ENCODE measurements around the gene PLK3.

The PLK3 gene

GRCh38 chr1:44849575-44850132, 49.5 kb downstream of the PLK3 start:
- no peak for DNase-seq

DNA sequence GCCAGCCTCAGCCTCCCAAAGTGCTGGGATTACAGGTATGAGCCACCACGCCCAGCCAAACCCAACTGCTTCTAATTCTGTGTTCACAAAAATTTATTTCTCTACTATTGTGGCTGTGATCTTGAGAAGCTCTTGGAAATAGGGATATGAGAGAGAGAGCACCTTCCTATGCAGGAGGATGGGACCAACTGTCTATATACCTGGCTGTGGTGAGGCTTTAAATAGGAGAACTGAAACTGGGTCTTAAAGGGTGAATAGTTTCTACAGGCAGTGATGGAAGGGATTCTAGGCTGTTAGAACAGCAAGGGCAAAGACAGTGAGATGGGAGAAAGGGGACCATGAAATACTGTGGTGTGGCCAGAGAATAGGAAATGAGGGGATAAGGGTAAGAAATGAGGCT, 51.1 kb downstream of the PLK3 start:
- DNase-seq = no peak

- no peak for DNase-seq
These were observed 53.0 kb downstream of the PLK3 start for GRCh38 chr1:44853201-44853600.

DNA sequence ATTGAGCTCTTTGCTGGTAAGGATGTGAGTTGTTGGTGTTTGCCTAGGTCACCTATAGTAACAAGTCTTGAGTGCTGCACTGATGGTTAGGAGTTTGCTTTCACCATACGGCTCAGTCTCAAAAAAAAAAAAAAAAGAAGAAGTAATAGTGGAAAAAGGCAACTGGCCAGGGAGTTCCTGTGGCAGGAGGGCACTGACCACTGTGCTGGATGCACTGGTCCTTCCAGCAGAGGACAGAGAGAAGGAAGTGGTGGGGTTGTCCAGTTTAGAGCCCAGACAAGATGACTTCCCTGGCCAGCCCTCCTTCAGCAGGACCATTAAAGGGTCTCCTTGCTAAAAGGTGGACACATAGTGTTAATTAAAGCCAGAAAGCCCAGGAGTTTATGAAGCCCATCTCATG, 54.8 kb downstream of the PLK3 start:
- peak in 2 of 56 donors; percentile 14 to 25 for DNase-seq
